HPDE6-E6E7 (cell line): ENCODE measurements around the gene OTC.

Source experiments
- DNase-seq: peaks from one replicate; pipeline ENCODE4 v3.0.0; 2011; ENCODE audit warnings: missing footprints; ENCODE audit errors: extremely low spot score

OTC gene

DNA sequence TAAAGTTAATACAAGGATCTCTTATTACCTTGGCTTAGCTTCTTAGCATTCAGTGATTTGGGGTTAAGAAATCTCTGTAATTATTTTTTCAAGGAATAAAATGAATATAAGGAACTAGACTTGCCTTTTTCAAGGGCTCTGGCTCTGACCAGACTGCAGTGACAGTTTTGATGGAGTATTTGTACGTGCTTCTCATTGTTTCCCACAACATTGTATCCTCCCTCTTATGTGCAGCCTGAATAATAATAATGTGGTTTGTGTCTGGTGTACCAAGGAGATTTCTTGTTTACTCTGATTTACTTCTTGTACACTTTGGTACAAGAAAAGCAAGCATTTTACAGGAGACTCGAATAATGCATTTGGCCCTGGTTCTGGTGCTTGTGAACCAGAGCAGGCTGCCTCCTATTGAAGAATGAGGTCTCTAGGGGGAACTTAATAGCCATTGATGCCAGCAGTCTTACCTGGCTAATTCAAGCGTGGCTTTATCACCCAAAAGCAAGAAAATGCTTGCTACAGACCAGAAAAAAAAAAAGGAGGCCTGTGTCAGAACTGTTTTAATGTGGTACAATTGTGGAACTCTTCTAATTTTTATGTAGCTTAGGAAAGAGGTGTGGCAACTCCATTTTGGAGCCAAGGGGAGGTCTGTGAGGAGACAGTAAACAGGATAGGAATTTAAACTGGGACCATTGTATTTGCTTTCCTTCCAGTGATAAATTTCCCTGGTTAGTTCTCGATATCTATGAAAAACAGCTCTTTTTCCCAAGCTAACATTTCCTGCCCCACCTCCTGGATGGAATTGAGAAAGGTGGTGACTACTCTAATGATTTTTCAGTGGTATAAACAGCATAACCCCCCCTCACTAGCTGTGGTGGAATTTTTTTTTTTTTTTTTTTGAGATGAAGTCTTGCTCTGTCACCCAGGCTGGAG is 5.6 kb downstream of the OTC start:
- no peak for DNase-seq

- DNase-seq: no peak
These were observed 10.6 kb downstream of the OTC start for GRCh38 chrX:38363046-38363445.

GRCh38 chrX:38365954-38366353 is 13.6 kb downstream of the OTC start:
- DNase-seq: no peak

DNA sequence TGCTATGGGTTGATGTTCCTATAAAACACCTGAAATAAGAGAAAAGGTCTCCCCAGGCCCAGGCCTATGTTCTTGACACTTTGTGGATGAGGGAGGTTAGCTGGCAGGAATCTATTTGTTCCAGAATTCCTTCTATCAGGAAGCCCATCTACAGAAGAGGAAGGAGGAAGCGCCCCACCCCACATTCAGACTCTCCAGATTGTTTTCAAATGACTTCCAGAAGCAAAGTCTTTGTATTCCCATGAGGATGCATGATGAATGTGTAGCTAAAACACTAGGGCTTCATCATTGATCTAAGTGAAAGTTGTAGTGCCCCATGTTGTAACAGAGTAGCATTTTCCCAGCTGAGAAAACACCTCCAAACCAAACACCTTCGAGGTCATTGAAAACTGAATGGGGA is 16.4 kb downstream of the OTC start:
- no peak for DNase-seq

DNA sequence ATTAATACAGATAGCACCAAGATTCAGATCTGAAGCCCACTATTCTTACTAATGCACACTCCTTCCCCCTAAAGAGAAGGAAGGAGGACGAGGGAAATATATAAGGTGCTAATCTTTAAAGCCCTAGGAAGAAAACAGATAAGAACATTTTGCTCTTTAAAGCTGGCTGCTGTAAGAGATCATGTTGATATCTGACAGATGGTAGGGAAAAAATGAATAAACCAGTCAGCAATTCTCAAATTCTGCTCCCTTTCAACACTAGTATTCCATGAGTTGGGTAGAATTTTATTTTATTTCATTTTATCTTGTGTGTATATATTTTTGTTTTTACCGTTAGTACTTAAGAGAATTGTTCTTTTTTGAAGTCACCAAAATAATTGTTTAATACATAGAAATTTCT is 19.2 kb downstream of the OTC start:
- no peak for DNase-seq

DNA sequence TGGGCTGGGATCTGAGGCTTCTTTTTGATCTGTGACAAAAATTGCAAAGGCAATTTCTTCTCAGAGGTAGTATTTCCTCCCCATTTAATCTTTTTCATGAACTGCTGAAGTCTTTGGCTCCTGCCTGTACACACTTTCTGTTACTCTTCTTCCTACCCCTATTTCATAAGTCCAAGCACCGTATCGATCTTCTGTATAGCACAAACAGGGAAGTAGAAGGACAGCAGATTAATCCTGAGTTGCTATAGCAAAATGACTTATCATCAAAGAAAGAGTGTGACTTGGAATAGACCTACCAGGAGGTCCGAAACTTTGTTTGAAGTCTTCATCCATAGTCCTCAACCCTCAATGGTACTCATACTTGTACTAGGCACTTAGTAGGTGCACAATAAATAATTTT is 22.0 kb downstream of the OTC start:
- no peak for DNase-seq

- peak; percentile 4 for DNase-seq
These were observed 23.5 kb downstream of the OTC start for GRCh38 chrX:38375891-38376290.

GRCh38 chrX:38376747-38377146 is 24.3 kb downstream of the OTC start:
- DNase-seq: no peak

DNA sequence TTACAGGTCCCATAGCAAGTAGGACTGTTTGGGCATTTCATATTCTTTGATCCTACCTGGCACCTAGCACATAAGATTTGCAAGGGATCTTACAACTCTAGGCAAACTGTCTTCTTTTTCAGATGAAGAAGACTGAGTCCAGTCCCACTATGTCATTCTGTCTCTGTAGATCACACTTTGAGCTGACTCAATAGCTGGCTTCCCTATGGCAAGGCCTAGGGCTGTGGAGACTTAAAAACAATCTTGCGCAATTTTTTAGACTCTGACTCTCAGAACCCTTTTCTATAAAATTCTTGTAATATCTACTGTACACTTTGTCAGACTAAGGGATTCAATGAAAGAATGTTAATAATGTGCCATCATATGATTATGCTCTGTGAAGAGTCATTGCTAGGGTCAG is 26.7 kb downstream of the OTC start:
- DNase-seq: no peak

DNA sequence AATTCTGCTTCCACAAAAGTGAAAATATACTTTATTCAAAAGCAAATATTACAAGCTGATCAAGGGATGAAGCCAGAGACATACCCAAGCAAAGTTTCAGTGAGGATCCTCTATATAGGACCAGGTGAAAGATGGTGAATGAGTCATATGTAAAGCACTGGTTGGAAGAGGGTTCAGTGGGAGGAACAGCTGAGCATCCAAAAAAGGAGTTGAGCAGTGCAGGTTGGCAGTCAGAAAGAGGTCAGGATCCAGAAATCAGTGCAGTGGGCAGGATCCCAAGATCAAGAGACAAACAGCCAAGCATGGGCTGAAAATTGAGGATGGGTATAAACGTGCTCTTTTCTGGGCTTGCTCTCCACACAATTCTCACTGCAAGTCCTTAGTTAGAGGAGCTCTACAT is 30.3 kb downstream of the OTC start:
- DNase-seq: no peak

DNA sequence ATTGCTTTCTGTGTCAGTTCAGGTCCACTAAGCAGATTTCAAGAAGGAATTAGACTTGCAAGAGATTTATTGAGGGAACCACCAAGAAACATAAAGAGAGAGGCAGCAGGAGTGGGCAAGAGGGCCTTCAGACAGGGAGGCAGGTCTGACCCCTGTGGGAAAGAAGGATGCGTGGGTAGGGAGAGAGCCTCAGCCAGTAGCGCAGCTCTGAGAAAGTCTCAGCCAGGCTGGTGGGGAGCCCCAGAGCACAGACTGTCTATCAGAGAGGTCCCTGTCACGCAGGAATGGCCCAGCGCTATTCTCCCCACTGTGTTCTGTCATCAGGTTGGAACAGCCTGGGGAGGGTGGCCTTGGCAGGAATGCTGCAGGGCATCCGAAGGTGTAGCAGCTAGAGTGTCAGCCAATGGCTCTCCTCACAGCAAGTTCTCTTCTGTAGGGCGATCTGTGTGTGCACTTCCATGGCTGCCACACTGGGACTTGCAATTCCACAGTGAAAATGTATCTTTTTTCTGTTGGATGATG is 48.0 kb downstream of the OTC start:
- no peak for DNase-seq

DNA sequence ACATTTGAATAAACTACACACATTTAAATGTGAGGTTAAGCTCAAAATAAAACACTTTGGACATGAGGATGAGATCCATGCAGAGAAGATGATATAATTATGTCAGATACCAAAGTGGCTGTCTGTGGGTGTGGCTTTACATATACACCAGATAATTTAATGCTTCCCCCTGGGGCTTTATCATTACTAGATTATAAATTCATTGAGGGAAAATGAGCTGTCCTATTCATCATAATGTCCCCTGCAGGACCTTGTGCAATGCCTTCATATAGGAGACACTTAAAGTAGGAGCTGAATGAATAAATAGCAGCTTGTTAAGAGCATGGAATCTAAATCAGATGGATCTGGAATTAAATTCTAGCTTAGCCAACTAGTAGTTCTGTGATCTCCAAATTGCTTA is 49.7 kb downstream of the OTC start:
- DNase-seq: no peak

DNA sequence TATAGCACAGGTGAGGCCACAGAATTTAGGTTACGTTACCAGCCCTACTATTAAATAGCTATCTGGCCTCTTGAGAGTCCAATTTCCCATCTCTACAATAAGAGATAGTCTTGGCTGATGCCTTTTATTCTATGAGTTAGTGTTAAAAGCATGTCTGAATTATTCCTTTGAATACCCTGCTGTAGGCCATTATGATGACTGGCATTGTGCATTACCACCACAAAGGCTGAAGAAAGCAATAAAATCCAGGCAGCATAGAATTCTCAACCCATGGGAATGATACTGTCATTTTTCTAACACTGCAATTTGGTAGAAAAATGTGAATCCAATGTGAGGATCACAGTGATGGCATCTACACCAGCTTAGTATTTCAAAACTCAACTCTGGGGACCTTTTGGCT is 51.4 kb downstream of the OTC start:
- no peak for DNase-seq

DNA sequence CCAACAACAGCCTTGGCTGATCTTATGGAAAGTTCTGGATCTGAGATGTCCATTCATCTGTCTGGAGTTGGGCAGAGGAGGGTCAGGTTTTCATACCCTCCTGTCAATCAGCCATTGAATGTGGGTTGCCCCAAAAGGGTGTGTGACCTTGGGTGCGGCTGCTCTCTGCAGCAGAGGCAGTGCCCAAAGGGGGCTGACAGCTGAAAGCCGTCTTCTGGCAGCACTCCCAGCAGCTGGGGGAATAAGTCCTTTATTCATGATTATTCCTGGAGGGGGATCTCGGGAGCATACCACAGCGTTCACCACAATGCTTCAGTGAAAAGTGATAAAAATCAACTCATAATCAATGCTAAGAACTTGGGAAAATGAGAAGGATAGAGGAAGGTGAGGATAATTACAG is 54.7 kb downstream of the OTC start:
- DNase-seq: no peak

DNA sequence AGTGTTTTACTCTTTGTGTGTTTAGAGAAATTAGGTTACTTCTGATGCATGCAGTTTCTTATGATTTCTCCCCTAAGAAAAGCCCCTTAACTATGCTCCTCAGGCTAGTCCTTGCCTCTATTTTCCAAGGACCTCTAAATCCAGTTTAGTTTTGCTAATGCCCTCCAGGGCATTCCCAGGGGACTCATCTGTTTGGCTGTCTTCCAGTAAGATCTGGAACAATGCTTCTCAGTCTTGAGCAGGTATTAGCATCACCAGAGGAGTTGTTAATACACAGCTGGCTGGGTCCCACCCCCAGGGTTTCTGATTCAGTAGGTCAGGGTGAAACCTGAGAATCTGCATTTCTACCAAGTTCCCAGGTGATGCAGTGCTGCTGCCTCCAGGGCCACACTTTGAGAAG is 56.9 kb downstream of the OTC start:
- no peak for DNase-seq

DNA sequence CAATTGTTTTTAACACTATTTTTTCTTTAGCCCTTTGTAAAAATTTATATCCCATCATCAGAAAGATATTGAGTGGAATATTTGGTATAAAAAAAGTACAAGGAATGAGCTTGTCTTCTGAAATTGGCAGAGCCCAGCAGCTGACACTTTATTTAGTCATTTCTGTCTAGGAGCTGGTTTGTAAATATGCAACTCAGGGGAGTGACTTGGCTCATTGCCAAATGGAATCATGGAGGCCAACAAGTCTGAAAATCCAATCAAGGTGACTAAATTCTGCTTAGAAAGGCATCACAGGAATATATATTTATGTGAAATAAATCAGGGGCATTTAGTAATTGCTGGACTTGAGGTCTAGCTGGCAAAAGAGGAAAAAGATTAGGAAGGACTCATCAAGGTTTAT is 74.4 kb downstream of the OTC start:
- no peak for DNase-seq

- no peak for DNase-seq
These were observed 79.1 kb downstream of the OTC start for GRCh38 chrX:38431525-38431924.

- DNase-seq: no peak
These were observed 82.7 kb downstream of the OTC start for GRCh38 chrX:38435130-38435529.

DNA sequence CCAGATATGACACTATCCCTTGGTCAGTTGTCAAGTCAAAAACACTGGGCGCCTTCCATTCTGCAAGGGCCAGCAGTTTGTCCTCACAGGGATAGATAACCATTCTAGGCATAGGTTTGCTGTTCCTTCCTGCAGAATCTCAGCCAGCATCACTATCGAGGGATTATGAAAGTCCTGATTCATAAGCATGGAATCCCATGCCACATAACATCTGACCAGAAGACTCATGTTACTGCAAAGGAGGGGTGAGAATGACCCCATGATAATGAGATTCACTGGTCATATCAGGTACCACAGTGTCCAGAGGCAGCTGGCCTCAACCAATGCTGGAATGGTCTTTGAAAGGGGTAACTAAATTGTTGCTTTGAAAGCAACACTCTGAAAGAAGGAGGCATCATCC is 84.7 kb downstream of the OTC start:
- DNase-seq: no peak

DNA sequence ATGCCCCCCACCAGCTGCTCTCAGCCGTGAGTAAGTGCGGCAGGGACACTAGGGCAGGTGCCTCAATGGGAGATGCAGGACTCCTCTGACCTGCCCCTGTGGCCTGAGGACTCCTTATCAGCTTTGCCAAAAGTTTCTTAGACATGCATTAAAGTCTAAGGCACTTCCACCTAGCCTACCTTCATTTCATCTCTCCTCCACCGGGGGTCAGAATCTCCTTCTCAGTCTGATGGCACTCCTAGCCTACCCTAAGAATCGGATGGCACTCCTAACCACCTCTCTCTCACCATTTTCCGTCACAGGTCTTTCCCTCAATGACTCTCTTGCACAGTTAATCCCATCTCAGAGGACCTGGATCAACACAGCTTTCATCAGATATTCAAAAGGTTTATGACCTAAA is 85.9 kb downstream of the OTC start:
- no peak for DNase-seq

DNA sequence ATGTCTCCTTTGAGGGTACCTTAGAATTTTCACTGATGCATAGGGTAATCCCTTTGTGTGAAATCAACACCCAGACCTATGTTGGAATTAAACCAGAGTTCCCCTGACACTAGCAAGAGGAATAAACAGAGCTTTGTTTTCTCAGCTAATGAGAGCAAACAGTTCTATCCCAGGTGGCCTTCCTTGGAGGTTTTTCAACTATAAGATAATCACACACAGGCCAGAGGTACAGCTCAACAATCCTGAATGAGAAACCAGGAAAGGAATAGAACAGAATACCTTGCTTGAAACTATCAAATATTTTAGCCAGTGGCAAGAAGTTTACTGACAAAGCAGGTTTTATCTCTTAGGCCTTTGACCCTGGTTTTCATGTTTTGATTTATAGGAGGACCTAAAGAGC is 100.2 kb downstream of the OTC start:
- DNase-seq: no peak

DNA sequence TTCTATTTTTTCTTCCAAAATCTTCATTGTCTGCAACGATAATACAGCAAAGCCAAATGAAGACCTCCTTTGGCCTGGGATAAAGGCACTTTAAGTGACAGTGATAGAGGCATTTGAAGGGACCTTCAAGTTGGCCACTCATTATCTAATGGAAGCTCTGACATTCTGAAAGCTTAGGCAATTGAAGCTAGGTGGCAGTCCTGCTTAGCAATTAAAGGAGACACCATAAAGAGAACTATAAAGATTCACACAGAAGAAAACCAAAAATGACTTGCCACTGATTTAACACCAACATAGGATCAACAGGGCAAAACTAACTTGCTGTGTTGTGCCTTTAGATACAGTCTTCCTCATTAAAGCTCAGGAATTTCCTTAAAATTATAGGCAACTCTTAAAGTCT is 105.7 kb downstream of the OTC start:
- no peak for DNase-seq

DNA sequence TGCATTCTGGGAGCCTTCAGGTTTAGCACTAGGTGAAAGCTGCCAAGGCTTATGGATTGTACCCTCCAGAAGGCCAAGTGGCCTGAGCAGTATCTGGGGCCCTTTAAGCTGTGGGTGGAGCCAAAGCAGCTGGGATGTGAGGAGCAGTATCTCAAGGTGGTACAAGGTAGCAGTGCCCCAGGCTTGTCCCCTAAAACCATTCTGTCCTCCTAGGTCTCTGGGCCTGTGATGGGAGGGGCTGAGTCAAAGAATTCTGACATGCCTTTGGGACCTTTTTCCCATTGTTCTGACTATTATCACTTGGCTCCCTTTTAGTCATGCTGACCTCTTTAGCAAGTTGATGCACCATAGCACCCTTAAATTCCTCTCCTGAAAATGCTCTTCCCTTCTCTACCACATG is 109.9 kb downstream of the OTC start:
- no peak for DNase-seq

DNA sequence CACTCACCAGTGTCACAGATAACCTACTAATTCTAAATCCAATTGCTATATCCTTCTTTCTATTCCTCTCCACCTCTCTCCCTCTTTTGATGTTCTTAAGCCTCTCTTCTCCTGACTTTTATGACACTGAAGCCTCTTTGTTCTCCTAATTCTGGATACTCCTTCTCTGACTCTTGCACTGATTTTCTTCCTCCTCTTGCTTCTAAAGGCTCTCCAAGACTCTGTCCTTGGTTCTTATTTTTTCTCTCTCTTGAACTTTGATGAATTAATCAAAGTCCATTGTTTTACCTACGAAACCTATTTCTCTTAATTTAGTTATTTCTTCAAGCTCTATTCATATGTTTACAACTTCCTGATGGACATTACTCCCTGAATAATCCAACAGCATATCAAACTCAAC is 113.3 kb downstream of the OTC start:
- DNase-seq: no peak
